ENCODE measurements around the gene TM4SF20.
A peak's percentile ranks its signal among the peaks of the same experiment; 100 is the strongest.

The TM4SF20 gene

GRCh38 chr2:227379095-227379494 lies at the start of gene TM4SF20:
TM4SF20 (minus strand) TSS chr2:227379306; CDS start chr2:227379268, 38 bp downstream.
- DNase-seq = no peak

GRCh38 chr2:227428731-227429285 lies 49.7 kb upstream of the TM4SF20 start:
- DNase-seq = no peak

GRCh38 chr2:227423656-227424499 lies 44.8 kb upstream of the TM4SF20 start:
- DNase-seq = no peak

- DNase-seq = no peak
These were observed 41.3 kb upstream of the TM4SF20 start for GRCh38 chr2:227420087-227421052.

- DNase-seq = no peak
These were observed 37.6 kb upstream of the TM4SF20 start for GRCh38 chr2:227416701-227417100.

GRCh38 chr2:227415538-227416424 lies 36.7 kb upstream of the TM4SF20 start:
- peak; percentile 46 for DNase-seq

GRCh38 chr2:227414846-227415245 lies 35.7 kb upstream of the TM4SF20 start:
- no peak for DNase-seq

- no peak for DNase-seq
These were observed 34.3 kb upstream of the TM4SF20 start for GRCh38 chr2:227413371-227413770.

- no peak for DNase-seq
These were observed 33.8 kb upstream of the TM4SF20 start for GRCh38 chr2:227412877-227413276.

- DNase-seq = no peak
These were observed 32.9 kb upstream of the TM4SF20 start for GRCh38 chr2:227411990-227412350.

- DNase-seq = peak; percentile 84
These were observed 32.3 kb upstream of the TM4SF20 start for GRCh38 chr2:227411320-227411989.

- DNase-seq = no peak
These were observed 31.1 kb upstream of the TM4SF20 start for GRCh38 chr2:227410191-227410590.

- DNase-seq = no peak
These were observed 28.6 kb upstream of the TM4SF20 start for GRCh38 chr2:227407591-227408151.

- peak; percentile 29 for DNase-seq
These were observed 27.3 kb upstream of the TM4SF20 start for GRCh38 chr2:227406177-227407031.

GRCh38 chr2:227404585-227405271 lies 25.6 kb upstream of the TM4SF20 start:
- no peak for DNase-seq

GRCh38 chr2:227402959-227403358 lies 23.9 kb upstream of the TM4SF20 start:
- DNase-seq = peak; percentile 11

GRCh38 chr2:227402321-227402720 lies 23.2 kb upstream of the TM4SF20 start:
- no peak for DNase-seq

GRCh38 chr2:227401550-227401949 lies 22.4 kb upstream of the TM4SF20 start:
- DNase-seq = no peak

Data from activated CD4-positive, alpha-beta T cell treated with anti-CD3 and anti-CD28 coated beads, Interleukin-2, amount 50 U/mL, for 16 hours (primary cell).